Muscle of arm (tissue), 14 donors: ENCODE data around the gene PHLDA1. TPM values are rescaled to one million over a fixed set of nuclear protein-coding genes. Genes with fewer than 3 reads are reported as not detected.
A peak's percentile ranks its signal among the peaks of the same experiment; 100 is the strongest.

ENCODE experiments used
- DNase-seq: peaks from one replicate; pipeline ENCODE4 v3.0.0-alpha.2; 2013
- long read RNA-seq, 11 donors: transcript quantifications; one replicate each; lab custom pipeline, GENCODE V29; 2026
- polyA plus RNA-seq, 12 donors: library from polyadenylated mRNA; unstranded; fragments of 120-200 nt; gene quantifications; one replicate each; pipeline ENCODE4 v1.2.1, GENCODE V29; 2013; ENCODE audit not compliant: insufficient read length in 12 of 12

The PHLDA1 gene
- polyA plus RNA-seq, result 10 to 100 TPM in 11 of 12 donors, not detected in 1; 17.8 to 34.9 (median 24.3) TPM
- long read RNA-seq, donor 1, full-length matches to known transcripts, result 6 of 6 reads
- long read RNA-seq, donor 1, partial matches to known transcripts, result 0 of 6 reads
- long read RNA-seq, donor 1, other reads (novel, unspliced or antisense), result 0 of 6 reads
- long read RNA-seq, donor 2, full-length matches to known transcripts, result 22 of 22 reads
- long read RNA-seq, donor 2, partial matches to known transcripts, result 0 of 22 reads
- long read RNA-seq, donor 2, other reads (novel, unspliced or antisense), result 0 of 22 reads
- long read RNA-seq, donor 3, full-length matches to known transcripts, result 11 of 11 reads
- long read RNA-seq, donor 3, partial matches to known transcripts, result 0 of 11 reads
- long read RNA-seq, donor 3, other reads (novel, unspliced or antisense), result 0 of 11 reads
- long read RNA-seq, donor 4, full-length matches to known transcripts, result 10 of 21 reads
- long read RNA-seq, donor 4, partial matches to known transcripts, result 11 of 21 reads
- long read RNA-seq, donor 4, other reads (novel, unspliced or antisense), result 0 of 21 reads
- long read RNA-seq, donor 5, result 0 reads
- long read RNA-seq, donor 6, full-length matches to known transcripts, result 7 of 7 reads
- long read RNA-seq, donor 6, partial matches to known transcripts, result 0 of 7 reads
- long read RNA-seq, donor 6, other reads (novel, unspliced or antisense), result 0 of 7 reads
- long read RNA-seq, donor 7, full-length matches to known transcripts, result 6 of 6 reads
- long read RNA-seq, donor 7, partial matches to known transcripts, result 0 of 6 reads
- long read RNA-seq, donor 7, other reads (novel, unspliced or antisense), result 0 of 6 reads
- long read RNA-seq, donor 8, full-length matches to known transcripts, result 16 of 16 reads
- long read RNA-seq, donor 8, partial matches to known transcripts, result 0 of 16 reads
- long read RNA-seq, donor 8, other reads (novel, unspliced or antisense), result 0 of 16 reads
- long read RNA-seq, donor 9, full-length matches to known transcripts, result 12 of 12 reads
- long read RNA-seq, donor 9, partial matches to known transcripts, result 0 of 12 reads
- long read RNA-seq, donor 9, other reads (novel, unspliced or antisense), result 0 of 12 reads
- long read RNA-seq, donor 10, full-length matches to known transcripts, result 14 of 14 reads
- long read RNA-seq, donor 10, partial matches to known transcripts, result 0 of 14 reads
- long read RNA-seq, donor 10, other reads (novel, unspliced or antisense), result 0 of 14 reads
- long read RNA-seq, donor 11, full-length matches to known transcripts, result 18 of 18 reads
- long read RNA-seq, donor 11, partial matches to known transcripts, result 0 of 18 reads
- long read RNA-seq, donor 11, other reads (novel, unspliced or antisense), result 0 of 18 reads

DNA sequence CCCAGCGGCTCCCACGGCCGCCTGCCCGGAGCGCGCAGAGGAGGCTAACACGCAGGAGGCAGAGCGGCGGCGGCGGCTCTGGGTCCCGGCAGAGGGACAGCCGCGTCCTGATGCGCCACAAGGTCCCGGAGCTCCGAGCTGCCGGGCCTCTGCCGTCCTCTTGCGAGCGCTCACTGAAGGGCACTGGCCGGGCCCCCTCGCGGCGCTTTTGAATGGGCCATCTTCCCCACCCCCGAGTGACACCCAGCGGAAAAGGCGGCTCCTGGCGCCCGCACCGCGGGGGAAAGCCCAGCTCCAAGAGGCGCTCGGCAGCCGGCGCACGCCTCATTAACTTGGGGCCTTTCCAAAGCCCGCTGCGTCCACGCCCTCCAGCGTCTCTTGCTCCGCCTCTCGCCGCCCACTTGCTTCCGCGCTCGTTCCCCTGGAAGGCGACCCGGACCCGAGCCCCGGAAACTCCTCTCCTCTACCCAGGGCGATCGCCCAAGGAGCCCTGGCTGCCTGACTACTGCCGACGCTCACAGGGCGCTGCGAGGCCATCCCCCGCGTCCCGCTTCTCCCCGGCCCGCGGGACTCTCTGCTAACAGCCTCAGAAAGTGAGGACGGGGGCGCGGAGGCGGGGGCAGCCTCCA, at the start of gene PHLDA1:
PHLDA1 (minus strand) TSS at position 363 of the 629 bp plus-strand sequence.
- peak; percentile 95 for DNase-seq

DNA sequence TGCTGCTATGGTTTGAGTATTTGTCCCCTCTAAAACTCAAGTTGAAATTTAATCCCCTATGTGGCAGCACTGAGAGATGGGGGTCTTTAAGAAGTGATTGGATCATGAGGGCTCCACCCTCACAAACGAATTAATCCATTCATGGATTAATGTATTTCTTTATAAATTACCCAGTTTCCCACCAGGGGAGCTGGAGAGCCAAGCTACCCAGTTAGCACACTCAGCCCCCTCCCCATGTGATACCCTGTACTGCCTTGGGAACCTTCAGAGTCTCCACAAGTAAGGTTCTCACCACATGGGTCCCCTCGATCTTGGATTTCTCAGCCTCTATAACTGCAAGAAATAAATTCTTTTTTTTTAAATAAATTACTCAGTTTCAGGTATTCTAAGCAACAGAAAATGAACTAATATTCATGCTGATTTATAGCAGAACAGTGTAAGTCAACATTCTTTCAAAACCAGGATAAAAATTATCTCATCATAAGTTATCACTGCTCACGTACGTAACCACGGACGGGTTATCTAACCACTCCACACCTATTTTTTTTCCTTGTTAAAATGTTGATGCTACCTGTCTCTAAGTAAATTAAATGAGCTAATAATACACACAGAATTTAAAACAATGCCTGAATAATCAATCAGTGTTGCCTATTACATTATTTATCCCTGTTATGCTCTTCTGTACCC, 49.3 kb upstream of the PHLDA1 start:
- DNase-seq, result no peak

DNA sequence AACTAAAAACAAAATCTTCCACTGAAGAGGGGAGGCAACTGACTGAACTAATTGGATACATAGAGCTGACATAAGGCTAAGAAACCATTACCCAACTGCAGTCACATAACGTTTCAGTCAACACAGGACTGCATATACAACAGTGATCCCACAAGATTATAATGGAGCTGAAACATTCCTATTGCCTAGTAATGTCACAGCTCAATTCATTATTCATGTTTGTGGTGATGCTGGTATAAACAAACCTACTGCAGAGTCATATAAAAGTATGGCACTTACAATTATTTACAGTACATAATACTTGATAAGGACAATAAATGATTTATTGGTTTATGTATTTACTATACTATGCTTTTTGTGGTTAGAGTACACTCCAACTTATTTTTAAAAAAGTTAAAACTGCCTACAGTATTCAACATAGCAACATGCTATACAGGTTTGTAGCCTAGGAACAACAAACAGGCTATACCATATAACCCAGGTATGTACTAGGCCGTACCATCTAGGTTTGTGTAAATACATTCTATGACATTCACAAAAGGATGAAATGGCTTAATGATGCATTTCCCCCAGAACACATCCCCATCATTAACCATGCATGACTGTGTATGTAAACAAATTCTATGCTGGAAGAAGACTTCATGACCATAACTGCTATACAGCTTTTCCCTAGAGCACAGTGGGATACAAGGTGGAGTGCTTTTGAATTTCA, 48.6 kb upstream of the PHLDA1 start:
- DNase-seq, result no peak

DNA sequence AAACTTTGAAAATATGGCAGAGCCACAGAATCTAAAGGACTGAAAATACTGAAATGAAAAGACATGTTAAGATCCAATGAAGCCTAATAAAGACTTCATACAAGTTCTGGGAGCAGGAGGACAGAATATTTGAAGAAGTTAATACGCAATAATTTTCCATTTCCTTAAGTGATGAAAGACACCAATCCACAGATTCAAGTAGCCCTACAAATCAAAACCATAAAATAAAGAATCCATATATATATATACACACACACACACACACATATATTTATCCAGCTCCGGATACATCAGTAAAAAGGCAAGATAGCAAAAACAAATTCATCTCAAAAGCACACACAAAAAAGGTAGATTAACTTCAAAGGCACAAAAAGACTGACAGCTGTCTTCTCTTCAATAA, 47.2 kb upstream of the PHLDA1 start:
- no peak for DNase-seq

DNA sequence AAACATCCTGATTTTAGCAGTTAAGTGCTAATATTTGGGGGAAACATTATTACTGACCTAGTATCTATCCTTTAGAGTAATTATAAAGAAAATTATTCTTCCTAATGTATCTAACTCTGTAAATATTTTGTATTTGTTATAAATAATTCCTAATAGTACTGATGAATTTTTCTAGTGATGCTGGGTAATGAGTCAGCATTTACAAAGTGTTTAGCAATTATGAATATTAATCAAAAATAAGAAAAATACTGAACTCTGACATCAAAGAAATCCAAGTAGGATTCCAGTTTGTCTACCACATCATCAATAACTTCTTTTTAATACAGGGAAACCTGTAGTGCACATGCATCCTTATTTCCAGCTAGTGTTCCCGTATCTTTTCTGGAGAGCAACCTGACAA, 43.9 kb upstream of the PHLDA1 start:
- no peak for DNase-seq

DNA sequence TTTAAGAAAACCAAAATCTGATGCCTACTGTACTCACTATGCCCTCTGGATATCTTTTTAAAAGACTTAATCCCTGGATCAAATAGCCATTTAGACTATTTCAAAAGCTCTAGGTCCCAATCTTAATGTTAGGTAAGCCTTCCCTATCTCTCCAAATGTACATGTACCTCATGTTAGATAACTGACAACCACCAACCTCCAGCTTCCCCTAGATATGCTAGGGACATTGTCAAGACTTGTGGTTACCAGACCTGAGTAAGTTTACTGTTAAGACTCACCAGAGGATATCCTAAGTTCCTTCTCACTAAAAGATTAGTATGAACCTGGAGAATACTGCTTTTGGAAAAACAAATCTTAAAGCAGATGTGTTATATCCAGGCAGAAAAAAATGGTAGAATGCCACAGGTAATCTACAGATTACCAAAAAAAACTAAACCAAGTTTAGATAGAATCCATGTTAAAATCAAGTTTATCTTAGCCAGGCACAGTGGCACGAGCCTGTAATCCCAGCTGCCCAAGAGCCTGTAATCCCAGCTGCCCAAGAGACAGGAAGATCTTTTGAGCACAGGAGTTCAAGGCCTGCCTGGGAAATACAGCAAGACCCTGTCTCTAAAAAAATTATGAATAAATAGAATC, 43.2 kb upstream of the PHLDA1 start:
- no peak for DNase-seq

DNA sequence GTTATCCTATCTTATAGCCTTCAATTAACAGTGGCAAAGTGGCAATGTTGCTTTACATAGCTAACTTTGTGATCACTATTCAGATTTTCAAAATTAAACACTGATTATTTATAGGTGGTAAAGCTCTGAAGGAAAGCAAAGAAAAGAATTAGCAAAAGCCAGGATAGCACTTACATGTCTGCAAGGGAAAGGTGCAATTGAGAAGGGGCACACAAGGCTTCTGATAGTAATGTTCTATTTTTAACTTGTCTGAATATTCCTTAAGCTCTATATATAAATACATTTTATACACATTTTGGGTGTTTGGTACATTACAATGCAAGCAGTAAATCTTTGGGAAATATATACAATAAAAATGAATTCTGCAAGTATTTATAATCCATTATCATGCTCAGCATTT, 42.0 kb upstream of the PHLDA1 start:
- no peak for DNase-seq

DNA sequence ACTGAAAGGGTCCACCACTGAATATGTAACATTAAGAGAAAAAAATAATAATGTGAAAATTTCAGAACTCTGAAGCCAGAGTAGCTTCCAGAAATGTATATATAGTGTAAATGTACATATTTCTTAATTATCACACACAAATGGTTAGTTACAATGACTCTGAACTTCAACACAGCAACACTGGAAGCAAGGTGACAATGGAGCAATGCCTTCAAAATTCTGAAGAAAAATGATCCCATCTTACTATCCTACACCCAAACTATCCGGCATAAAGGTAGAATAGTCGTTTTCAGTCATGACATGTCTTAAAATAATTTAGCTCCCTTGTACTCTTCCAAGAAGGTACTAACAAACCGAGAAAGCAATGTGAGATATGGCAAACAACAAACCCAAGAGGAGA, 41.0 kb upstream of the PHLDA1 start:
- no peak for DNase-seq

DNA sequence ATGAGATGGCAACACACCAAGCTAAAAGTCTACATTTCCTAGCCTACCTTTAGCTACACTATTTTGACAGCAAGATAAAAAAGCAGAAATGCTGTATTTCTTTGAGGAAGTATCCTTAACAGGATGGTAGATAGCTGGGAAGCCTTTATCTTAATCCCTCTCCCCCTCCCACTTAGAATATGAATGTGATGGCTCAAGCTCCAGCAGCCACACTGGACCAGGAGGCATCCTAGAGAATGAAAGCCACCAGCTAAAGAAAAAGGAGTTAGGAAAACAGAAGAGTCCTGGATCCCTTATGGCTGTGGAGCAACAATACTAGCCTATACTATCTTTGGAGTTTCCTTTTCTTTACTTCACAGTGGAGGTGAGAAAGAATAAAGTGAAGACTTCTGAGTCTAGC, 37.8 kb upstream of the PHLDA1 start:
- no peak for DNase-seq

DNA sequence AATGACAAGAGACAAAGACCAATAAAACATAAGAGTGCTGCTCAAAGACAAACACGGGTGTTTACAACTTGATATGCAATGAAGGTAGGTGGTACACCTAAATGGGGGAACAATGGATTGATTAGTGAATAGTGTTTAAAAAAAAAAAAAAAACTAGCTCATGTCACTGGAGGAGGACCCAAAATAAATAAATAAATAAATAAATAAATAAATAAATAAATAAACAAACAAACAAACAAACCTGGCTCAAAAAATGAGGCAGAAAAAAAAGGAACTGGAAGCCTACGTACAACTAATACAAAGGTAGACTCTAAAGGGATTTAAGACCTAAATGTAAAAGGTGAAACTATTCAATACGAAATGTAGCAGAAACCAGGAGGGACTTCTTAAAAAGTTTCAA, 34.3 kb upstream of the PHLDA1 start:
- no peak for DNase-seq

DNA sequence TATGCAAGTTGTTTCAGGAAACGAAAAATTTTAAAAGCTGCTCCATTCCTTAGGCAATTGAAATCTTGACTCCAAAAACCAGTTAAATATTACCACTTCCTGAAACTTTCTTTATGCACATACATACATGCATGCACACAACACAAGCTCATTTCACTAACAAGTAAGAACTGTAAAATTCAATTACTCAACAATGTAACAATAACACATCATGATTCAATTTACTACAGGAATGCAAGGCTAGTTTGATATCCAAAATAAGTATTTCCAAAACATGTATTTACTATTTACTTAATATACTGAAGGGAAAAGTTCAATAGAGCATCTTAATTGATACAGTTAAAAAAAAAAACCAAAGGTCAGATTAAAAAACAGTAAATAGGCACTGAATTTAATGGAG, 33.3 kb upstream of the PHLDA1 start:
- DNase-seq, result no peak

DNA sequence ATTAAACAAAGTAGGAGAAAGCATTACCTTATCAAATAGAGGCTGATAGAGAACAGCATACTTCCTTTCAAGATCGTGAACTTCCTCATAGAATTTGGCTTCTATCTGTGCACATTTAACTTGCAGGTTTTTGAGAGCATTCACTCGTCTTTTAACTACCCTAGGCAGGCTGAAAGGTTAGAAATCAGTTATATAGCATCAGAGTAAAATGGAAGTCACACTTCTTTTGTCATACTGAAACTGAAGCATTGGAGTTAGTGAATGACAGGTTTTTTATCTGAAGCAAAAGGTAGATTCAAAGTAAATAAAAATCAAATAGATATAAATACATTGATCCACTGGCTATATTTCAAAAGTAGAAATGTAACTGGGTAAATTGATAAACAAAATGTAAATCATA, 28.5 kb upstream of the PHLDA1 start:
- DNase-seq, result no peak

DNA sequence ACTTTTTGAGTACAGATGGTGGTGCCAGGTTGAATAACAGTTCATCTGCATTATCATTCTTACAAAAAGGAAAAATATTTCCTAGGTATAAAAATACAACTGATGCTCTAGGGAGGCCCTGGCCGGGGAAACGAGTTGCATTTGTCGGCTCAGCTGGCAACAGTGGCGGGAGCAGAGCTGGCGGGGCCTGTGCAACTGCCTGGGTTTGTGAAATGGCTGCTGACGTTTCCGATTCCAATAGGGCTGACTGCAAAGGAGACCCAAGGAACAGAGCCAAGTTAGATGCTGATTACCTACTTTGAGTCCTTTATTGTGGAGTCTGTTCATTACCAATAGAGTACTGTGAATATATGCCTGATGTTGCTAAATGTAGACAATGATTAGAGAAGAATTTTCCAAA, 25.8 kb upstream of the PHLDA1 start:
- DNase-seq, result no peak

DNA sequence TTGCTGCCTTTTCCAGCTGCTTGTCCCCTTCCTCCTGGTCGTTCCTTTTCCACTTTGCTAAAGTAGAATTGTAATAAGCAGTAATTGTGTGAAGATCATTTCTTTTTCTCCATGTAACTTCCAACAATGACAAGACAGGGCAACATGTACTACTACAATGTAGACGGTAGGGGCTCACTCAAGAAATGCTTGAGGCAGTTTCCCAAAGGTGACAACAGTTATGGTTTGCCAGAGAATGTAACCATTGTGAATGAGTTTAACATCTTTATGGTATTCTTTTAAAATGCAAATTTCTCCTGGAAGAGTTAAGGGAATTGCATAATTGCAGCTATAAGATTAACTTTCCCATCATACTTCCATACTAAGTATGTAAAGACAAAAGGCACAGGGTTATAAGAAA, 23.8 kb upstream of the PHLDA1 start:
- DNase-seq, result no peak

DNA sequence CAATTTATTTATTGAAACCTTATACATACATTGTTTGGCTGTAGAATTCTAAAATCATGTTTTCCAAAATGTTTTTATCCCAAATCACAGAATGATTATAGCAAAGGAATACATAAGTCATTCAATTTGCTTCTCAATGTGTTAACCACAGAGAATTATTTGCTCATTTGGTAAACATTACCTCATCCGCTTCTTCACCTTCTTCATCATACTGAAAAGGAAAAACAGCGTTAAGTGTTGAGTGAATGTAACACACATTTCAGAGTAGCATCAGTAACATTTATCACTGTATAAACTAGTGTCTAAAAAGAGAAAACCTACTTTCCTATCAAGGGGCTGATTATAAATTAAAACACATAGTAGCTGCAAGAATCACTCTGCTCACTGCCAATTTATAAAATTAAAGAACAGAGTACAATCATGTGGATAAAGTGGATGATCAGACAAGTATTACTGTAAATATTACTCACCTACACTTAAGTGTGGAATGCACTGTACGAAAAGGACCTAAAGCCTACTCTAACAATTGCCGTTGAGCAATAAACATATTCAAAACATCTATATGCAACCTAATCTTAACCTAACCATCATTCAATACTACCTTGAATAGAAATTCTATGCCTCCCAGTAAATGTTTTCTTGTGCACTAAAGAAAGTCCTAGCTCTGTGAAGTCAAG, 18.1 kb upstream of the PHLDA1 start:
- no peak for DNase-seq

DNA sequence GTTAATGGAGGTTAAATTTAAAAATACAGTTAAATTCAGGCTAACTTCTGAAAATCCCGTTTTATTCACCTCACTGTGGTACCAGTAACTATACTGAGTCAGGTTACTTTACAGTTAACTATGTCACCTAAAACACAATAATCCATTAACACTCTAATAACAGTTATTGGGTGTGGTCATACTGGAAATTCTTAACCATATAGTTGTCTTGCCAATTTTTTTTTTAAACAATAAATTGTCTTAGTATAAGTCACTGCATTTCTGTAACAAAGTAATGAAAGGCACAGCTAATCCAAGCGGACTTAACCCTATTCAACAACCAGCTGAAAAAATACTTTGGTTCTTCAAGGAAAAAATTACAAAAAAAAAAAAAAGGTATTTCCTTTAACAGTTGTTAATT, 16.2 kb upstream of the PHLDA1 start:
- DNase-seq, result no peak

DNA sequence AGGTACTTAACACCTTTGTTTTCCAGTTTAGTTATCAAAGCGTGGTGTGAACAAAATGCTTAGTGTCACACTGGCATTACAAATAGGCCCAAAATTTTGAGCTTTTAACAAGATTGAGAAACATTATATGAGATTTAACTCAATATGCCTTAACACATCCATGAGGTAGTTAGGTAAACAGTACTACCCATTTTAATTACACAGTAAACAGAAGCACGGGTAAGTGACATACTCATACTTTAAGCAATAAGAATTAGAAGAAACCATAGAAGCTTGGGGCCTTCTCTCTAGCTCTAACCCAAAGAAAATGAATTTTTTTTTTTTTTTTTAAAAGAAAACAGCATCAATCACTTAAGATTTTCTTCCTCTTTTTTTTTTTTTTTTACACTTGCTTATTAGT, 15.5 kb upstream of the PHLDA1 start:
- no peak for DNase-seq

DNA sequence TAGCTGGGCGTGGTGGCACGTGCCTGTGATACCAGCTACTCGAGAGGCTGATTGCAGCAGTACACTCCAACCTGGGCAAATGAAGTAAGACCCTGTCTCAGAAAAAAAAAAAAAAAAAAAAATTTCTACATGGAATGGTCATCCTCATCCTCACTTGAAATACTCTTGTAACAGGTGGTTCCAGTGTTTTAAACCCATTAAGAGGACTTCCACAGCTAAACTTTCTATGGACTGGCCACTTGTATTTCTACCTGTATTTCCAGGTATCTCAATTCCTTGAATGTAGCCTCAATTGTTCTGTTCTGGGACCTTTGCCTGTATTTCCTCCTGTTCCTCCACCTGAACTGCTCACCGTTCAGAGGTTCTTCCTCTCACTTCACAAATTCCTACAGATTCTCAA, 11.8 kb upstream of the PHLDA1 start:
- DNase-seq, result no peak

DNA sequence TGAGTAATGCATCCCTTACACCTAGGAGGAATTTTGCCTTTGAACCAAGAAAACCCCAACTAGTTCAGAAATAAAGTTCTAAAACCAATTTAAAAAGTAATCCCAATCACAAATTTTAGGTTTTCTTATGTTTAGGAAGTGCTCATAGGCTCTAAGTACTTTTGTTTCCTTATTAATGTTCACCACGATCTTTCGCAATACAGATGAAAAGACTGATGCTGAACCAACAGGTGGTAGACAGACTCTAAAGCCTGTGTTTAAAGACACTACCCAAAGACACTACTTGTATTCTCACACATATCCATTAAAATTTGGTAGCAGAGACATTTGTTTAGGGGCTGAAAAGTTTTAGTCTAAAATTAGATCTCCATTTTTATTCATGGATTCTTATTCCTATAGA, 10.6 kb upstream of the PHLDA1 start:
- no peak for DNase-seq
